CD14-positive monocyte (primary cell): Measurements from ENCODE around the gene GPR158. TPM values are rescaled to one million over a fixed set of nuclear protein-coding genes. Genes with fewer than 3 reads are reported as not detected.

Experiments used
- DNase-seq, 3 donors: peaks; one replicate each; pipeline ENCODE4 v3.0.0-alpha.2; 2011 to 2022
- H2AFZ ChIP-seq: 2 replicates; pipeline ENCODE4 v1.6.0; 2012; ENCODE audit warnings: mild to moderate bottlenecking, low read depth, low read length, inconsistent platforms; ENCODE audit not compliant: insufficient read depth, poor library complexity, severe bottlenecking
- H3K27ac ChIP-seq, 2 donors: 1 replicate in 1 of 2; 2 replicates in 1 of 2; pipeline ENCODE4 v1.5.1; 2012 to 2013; ENCODE audit warnings: low read length in 2 of 2, control low read depth in 1 of 2, inconsistent platforms in 1 of 2, low read depth in 1 of 2, mild to moderate bottlenecking in 1 of 2
- H3K27me3 ChIP-seq, 2 donors: one replicate each; pipeline versions ENCODE4 v1.6.0 to v1.6.1; 2011 to 2013; ENCODE audit warnings: low read length in 2 of 2; ENCODE audit not compliant: control insufficient read depth in 2 of 2, insufficient read depth in 2 of 2
- H3K36me3 ChIP-seq, 2 donors: replicated peaks in 1 of 2; 1 replicate in 1 of 2; 2 replicates in 1 of 2; pipeline versions ENCODE4 v1.5.1 to v1.6.1; 2012 to 2013; ENCODE audit warnings: low read length in 2 of 2, control low read depth in 1 of 2, inconsistent platforms in 1 of 2, mild to moderate bottlenecking in 1 of 2; ENCODE audit not compliant: insufficient read depth in 2 of 2, control insufficient read depth in 1 of 2
- H3K4me1 ChIP-seq, 2 donors: 1 replicate in 1 of 2; 2 replicates in 1 of 2; pipeline versions ENCODE4 v1.5.1 to v1.6.1; 2012 to 2013; ENCODE audit warnings: low read length in 2 of 2, control low read depth in 1 of 2, inconsistent platforms in 1 of 2, mild to moderate bottlenecking in 1 of 2, moderate library complexity in 1 of 2; ENCODE audit not compliant: insufficient read depth in 2 of 2, control insufficient read depth in 1 of 2
- H3K4me2 ChIP-seq: replicated peaks from 2 replicates; pipeline ENCODE3; 2012; ENCODE audit warnings: low read length, moderate library complexity, mild to moderate bottlenecking; ENCODE audit not compliant: poor library complexity, severe bottlenecking; ENCODE audit errors: extremely low read depth
- H3K4me3 ChIP-seq, 3 experiments: fragments of 200-600 bp in 1 of 3; sonication (generic) in 1 of 3; replicated peaks in 1 of 3; 1 replicate in 2 of 3; 2 replicates in 1 of 3; pipeline ENCODE4 v1.5.1; 2011 to 2013; ENCODE audit warnings: low read length in 3 of 3, mild to moderate bottlenecking in 3 of 3, control low read depth in 2 of 3, low read depth in 2 of 3, inconsistent platforms in 1 of 3, moderate library complexity in 1 of 3
- H3K79me2 ChIP-seq: 2 replicates; pipeline ENCODE4 v1.6.0; 2012; ENCODE audit warnings: mild to moderate bottlenecking, control low read depth, inconsistent platforms, low read length, moderate library complexity; ENCODE audit not compliant: insufficient read depth
- H3K9ac ChIP-seq: 2 replicates; pipeline ENCODE4 v1.6.0; 2017; ENCODE audit warnings: low read length, mild to moderate bottlenecking; ENCODE audit not compliant: insufficient read depth, poor library complexity, severe bottlenecking
- H3K9me3 ChIP-seq, 2 donors: replicated peaks in 1 of 2; 1 replicate in 1 of 2; 2 replicates in 1 of 2; pipeline versions ENCODE4 v1.5.1 to v1.6.1; 2012 to 2013; ENCODE audit warnings: low read length in 2 of 2, control low read depth in 1 of 2; ENCODE audit not compliant: control insufficient read depth in 1 of 2, insufficient read depth in 1 of 2
- H4K20me1 ChIP-seq: 2 replicates; pipeline ENCODE4 v1.6.0; 2012; ENCODE audit warnings: mild to moderate bottlenecking, low read length, control low read depth, moderate library complexity; ENCODE audit not compliant: insufficient read depth
- H3K27ac Mint-ChIP-seq, 7 donors: one replicate each; pipeline ENCODE4 v1.8.0; 2020; ENCODE audit warnings: mild to moderate bottlenecking in 7 of 7, mixed read lengths in 7 of 7, moderate library complexity in 6 of 7, inconsistent platforms in 2 of 7
- H3K27me3 Mint-ChIP-seq, 3 donors: one replicate each; pipeline ENCODE4 v1.8.0; 2021 to 2022; ENCODE audit warnings: low read depth in 3 of 3, mild to moderate bottlenecking in 3 of 3, mixed read lengths in 3 of 3, moderate library complexity in 3 of 3, inconsistent platforms in 1 of 3
- H3K36me3 Mint-ChIP-seq, 2 donors: one replicate each; pipeline ENCODE4 v1.8.0; 2020; ENCODE audit warnings: mixed read lengths in 2 of 2, inconsistent platforms in 1 of 2, mild to moderate bottlenecking in 1 of 2
- H3K4me1 Mint-ChIP-seq: one replicate; pipeline ENCODE4 v1.8.0; 2020; ENCODE audit warnings: mild to moderate bottlenecking, mixed read lengths
- H3K4me3 Mint-ChIP-seq, 2 donors: one replicate each; pipeline ENCODE4 v1.8.0; 2020; ENCODE audit warnings: mild to moderate bottlenecking in 2 of 2, mixed read lengths in 2 of 2, moderate library complexity in 1 of 2
- H3K9me3 Mint-ChIP-seq, 7 donors: one replicate each; pipeline ENCODE4 v1.8.0; 2020 to 2022; ENCODE audit warnings: mixed read lengths in 7 of 7, mild to moderate bottlenecking in 6 of 7, moderate library complexity in 6 of 7, inconsistent platforms in 2 of 7
- WGBS: methylation state at CpG from one replicate; pipeline ENCODE4 v1.1.5; 2013; ENCODE audit warnings: missing lambda C conversion rate; ENCODE audit not compliant: insufficient coverage; 5-methylcytosine and 5-hydroxymethylcytosine counted together
- intact Hi-C, 2 donors: fragments of 100-400 bp; cut with micrococcal nuclease; formaldehyde crosslinking; loops; one replicate each; pipeline versions ENCODE4 v1.15.0 to v1.15.1; 2023
- polyA plus RNA-seq, 3 donors: library from polyadenylated mRNA; depleted of rRNA in 1 of 3; unstranded in 2 of 3; stranded (reverse) in 1 of 3; fragments of 300-500 nt in 2 of 3; fragments of >200 nt in 1 of 3; fragmentation: Illumina TruSeq in 2 of 3; gene quantifications; 1 replicate in 2 of 3; 2 replicates in 1 of 3; pipeline ENCODE4 v1.2.3, GENCODE V29; 2012 to 2021
- TF ChIP-seq, protein P1 (sequence below): fragments of 200-600 bp; IDR thresholded peaks from one replicate; pipeline ENCODE4 v1.8.0; 2022; ENCODE audit warnings: antibody characterized with exemption, mild to moderate bottlenecking

The GPR158 gene
- polyA plus RNA-seq, 3 donors: not detected

DNA sequence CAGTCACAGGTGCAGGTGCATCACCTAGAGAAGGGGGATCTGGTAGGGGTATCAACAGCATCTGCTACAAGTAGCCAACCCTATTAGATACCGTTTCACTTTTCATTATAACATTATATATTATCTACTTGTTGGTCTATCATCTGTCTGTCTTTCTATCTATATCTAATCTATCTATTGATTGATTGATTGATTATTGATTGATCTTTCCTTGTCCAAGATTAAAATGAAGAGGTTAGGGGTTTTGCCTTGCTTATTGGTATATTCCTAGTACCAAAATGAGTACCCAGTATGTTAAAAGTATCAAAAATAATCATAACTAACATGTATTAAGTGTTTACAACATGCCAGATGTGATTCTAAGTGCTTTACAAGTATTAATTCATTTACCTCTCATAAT lies 121.5 kb downstream of the GPR158 start:
- Histone ChIP-seq H3K79me2 (no peaks in the 10 kb centered on the region), H4K20me1 (no peaks in the 10 kb centered on the region), H3K4me1 (no peaks in the 10 kb centered on the region), H2AFZ (no peak overlapping the region), H3K9ac (no peak overlapping the region), H3K4me2 (no peak overlapping the region), H3K4me3 (no peak overlapping the region), H3K36me3 (no peaks in the 10 kb centered on the region), H3K9me3 (peaks cover 0 to 3% of the 10 kb centered on the region in 2 donors), H3K27me3 (no peaks in the 10 kb centered on the region), H3K27ac (no peak overlapping the region)
- Mint-ChIP-seq H3K4me3 (no peak overlapping the region), H3K27ac (no peak overlapping the region), H3K4me1 (no peaks in the 10 kb centered on the region), H3K27me3 (no peaks in the 10 kb centered on the region), H3K9me3 (peaks cover 0 to 5% (median 1%) of the 10 kb centered on the region in 7 donors), H3K36me3 (no peaks in the 10 kb centered on the region)
- no peak for DNase-seq
- no CpG with 5 or more reads among the region's 1 CpG for WGBS
- intact Hi-C loops: no loop called here
- TF ChIP-seq, protein P1, sequence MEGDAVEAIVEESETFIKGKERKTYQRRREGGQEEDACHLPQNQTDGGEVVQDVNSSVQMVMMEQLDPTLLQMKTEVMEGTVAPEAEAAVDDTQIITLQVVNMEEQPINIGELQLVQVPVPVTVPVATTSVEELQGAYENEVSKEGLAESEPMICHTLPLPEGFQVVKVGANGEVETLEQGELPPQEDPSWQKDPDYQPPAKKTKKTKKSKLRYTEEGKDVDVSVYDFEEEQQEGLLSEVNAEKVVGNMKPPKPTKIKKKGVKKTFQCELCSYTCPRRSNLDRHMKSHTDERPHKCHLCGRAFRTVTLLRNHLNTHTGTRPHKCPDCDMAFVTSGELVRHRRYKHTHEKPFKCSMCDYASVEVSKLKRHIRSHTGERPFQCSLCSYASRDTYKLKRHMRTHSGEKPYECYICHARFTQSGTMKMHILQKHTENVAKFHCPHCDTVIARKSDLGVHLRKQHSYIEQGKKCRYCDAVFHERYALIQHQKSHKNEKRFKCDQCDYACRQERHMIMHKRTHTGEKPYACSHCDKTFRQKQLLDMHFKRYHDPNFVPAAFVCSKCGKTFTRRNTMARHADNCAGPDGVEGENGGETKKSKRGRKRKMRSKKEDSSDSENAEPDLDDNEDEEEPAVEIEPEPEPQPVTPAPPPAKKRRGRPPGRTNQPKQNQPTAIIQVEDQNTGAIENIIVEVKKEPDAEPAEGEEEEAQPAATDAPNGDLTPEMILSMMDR: no peak

DNA sequence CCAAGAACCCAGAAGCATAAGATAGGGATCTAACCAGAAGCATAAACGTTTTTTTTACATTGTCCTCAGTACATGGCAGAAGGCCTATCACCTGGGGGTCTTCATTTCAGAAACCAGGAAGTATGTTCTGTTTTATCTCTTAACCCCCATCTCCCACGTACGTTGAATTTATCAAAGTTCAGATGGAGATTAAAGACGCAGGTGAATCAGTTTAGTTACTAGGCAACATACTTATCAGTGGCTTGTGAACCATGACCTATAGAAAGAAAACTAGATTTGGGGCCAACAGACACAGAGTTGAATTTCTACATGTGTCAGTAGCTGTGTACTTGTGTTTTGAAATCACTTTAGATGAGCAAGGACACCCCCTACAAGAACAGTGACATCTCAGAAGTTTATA lies 122.7 kb downstream of the GPR158 start:
- Histone ChIP-seq H4K20me1 (no peaks in the 10 kb centered on the region), H3K4me2 (no peak overlapping the region), H3K9me3 (peaks cover 0 to 3% of the 10 kb centered on the region in 2 donors), H3K9ac (no peak overlapping the region), H3K79me2 (no peaks in the 10 kb centered on the region), H3K4me3 (no peak overlapping the region), H3K4me1 (no peaks in the 10 kb centered on the region), H2AFZ (no peak overlapping the region), H3K27me3 (no peaks in the 10 kb centered on the region), H3K27ac (no peak overlapping the region), H3K36me3 (no peaks in the 10 kb centered on the region)
- Mint-ChIP-seq H3K36me3 (no peaks in the 10 kb centered on the region), H3K4me1 (no peaks in the 10 kb centered on the region), H3K27me3 (no peaks in the 10 kb centered on the region), H3K9me3 (peaks cover 0 to 7% (median 4%) of the 10 kb centered on the region in 7 donors), H3K4me3 (no peak overlapping the region), H3K27ac (no peak overlapping the region)
- no peak for DNase-seq
- TF ChIP-seq, protein P1: no peak
- intact Hi-C loops: no loop called here
- no CpG with 5 or more reads among the region's 4 CpGs for WGBS
